A673 (cell line): Measurements from ENCODE around the gene CKB. TPM values are rescaled to one million over a fixed set of nuclear protein-coding genes. Genes with fewer than 3 reads are reported as not detected.

Experiments used
- BruUV-seq: library from RNA; stranded (reverse); fragments of 400-500 nt; replicated peaks from 2 replicates; lab custom pipeline; 2021; lab: Mats Ljungman, UMichigan
- CTCF ChIA-PET: fragments of 300-600 bp; sonication (Branson Sonifier 250); formaldehyde crosslinking; loops from one replicate; lab custom pipeline; 2022; ENCODE audit warnings: antibody characterized with exemption; lab: Charles Lee
- POLR2A ChIA-PET: fragments of 300-600 bp; sonication (Branson Sonifier 250); formaldehyde crosslinking; loops from one replicate; lab custom pipeline; 2022; ENCODE audit warnings: antibody characterized with exemption; ENCODE audit not compliant: low non-redundant PET; lab: Charles Lee
- DNase-seq: peaks from one replicate; pipeline ENCODE4 v3.0.0-alpha.2; 2015; ENCODE audit warnings: low spot score
- H3K27ac ChIP-seq: fragments of 200-600 bp; sonication (generic); 2 replicates; pipeline ENCODE4 v1.5.1; 2016; ENCODE audit warnings: mixed run types, low read depth, mild to moderate bottlenecking, mixed read lengths, antibody characterized with exemption, low read length; ENCODE audit not compliant: poor library complexity, severe bottlenecking
- H3K27me3 ChIP-seq: fragments of 200-600 bp; sonication (generic); replicated peaks from 2 replicates; pipeline ENCODE4 v1.6.1; 2017; ENCODE audit warnings: mixed run types, low read depth, mild to moderate bottlenecking, mixed read lengths, antibody characterized with exemption, low read length; ENCODE audit not compliant: insufficient read depth, poor library complexity
- H3K36me3 ChIP-seq: fragments of 200-600 bp; sonication (generic); 2 replicates; pipeline ENCODE4 v1.6.1; 2016; ENCODE audit warnings: mixed run types, mild to moderate bottlenecking, mixed read lengths, antibody characterized with exemption, low read length; ENCODE audit not compliant: insufficient read depth, poor library complexity, severe bottlenecking
- H3K4me1 ChIP-seq: fragments of 200-600 bp; sonication (generic); 2 replicates; pipeline ENCODE4 v1.6.1; 2017; ENCODE audit warnings: mixed run types, mild to moderate bottlenecking, mixed read lengths, antibody characterized with exemption, low read length; ENCODE audit not compliant: insufficient read depth, poor library complexity, severe bottlenecking
- H3K4me3 ChIP-seq: fragments of 200-600 bp; sonication (generic); 2 replicates; pipeline ENCODE4 v1.5.1; 2016; ENCODE audit warnings: low read depth, mixed run types, mild to moderate bottlenecking, mixed read lengths, low read length; ENCODE audit not compliant: poor library complexity, severe bottlenecking
- H3K9me3 ChIP-seq: fragments of 200-600 bp; sonication (generic); 2 replicates; pipeline ENCODE4 v1.6.1; 2016; ENCODE audit warnings: mixed run types, low read depth, mild to moderate bottlenecking, mixed read lengths, antibody characterized with exemption, low read length; ENCODE audit not compliant: poor library complexity, severe bottlenecking
- EZH2 ChIP-seq: fragments of 200-600 bp; sonication (generic); IDR thresholded peaks from 2 replicates; pipeline ENCODE4 v1.6.1; 2017; ENCODE audit warnings: borderline replicate concordance, low read depth, mild to moderate bottlenecking, mixed read lengths, antibody characterized with exemption, low read length; ENCODE audit not compliant: poor library complexity, severe bottlenecking
- intact Hi-C: fragments of 100-400 bp; cut with micrococcal nuclease; formaldehyde crosslinking; loops from one replicate; pipeline ENCODE4 v1.10.0; 2022; ENCODE audit not compliant: unreplicated experiment
- total RNA-seq: library from RNA; stranded (reverse); gene quantifications from 2 replicates; pipeline ENCODE4 v1.2.3, GENCODE V29; 2021
- TF ChIP-seq, protein P1 (sequence below): fragments of 300-800, 200-600 bp; sonication (generic); conservative IDR thresholded peaks from 2 replicates; pipeline ENCODE4 v1.5.1; 2017; ENCODE audit warnings: low read depth, mild to moderate bottlenecking, antibody characterized with exemption, low read length, moderate library complexity, mixed read lengths

The CKB gene
- total RNA-seq, 1 experiment from 2014 or later, result 118 TPM

DNA sequence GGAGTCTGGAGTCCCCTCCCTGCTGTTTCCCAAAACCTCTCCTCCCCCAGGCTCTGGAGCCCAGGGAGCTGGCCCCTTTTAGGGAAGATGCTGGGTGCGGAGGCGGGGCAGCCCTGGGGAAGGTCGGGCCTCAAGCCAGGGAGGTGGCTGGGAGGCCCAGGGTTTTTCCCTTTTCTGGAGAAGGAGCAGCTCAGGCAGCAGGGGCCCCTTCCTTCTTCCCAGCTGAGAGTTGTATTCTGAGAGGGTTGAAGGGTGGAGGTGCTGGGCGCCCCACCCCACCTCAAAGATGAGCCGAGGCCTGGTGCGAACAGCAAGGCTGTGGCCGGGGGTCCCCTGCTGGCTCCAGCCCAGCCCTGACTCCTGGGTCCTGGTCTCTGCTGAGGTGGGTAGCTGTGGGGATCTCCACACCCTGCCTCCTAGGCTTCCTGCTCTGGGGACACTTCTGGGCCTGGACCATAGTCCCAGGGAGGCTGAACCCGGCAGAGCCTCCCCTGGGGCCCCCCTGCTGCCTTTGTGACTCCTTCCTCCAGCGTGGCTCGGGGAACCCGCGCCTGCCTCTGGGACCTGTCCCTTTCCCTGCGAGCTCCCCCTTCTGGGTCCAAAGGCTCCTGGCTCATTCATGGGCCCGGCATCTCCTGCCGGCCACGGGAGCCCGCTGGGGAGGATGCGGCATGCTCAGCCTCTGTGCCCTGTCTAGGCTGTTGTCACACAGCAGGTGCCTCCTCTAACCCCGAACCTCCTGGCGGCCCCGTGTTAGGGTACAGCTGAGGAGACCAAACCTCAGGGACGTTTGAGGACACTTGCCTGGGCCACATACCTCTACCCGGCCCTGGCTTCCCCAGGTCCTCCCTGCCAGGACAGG, 10.7 kb upstream of the CKB start:
- Histone ChIP-seq H3K27ac (no peak overlapping the region), H3K9me3 (no peaks in the 10 kb centered on the region), H3K36me3 (peaks cover 5% of the 10 kb centered on the region), H3K4me1 (peaks cover 10% of the 10 kb centered on the region), H3K4me3 (no peak overlapping the region), H3K27me3 (no peaks in the 10 kb centered on the region)
- intact Hi-C loops, result no loop called here
- no TSS peak for BruUV-seq
- ChIA-PET CTCF (no interaction called here), POLR2A (no interaction called here)
- TF ChIP-seq EZH2, result no peak
- TF ChIP-seq, protein P1, sequence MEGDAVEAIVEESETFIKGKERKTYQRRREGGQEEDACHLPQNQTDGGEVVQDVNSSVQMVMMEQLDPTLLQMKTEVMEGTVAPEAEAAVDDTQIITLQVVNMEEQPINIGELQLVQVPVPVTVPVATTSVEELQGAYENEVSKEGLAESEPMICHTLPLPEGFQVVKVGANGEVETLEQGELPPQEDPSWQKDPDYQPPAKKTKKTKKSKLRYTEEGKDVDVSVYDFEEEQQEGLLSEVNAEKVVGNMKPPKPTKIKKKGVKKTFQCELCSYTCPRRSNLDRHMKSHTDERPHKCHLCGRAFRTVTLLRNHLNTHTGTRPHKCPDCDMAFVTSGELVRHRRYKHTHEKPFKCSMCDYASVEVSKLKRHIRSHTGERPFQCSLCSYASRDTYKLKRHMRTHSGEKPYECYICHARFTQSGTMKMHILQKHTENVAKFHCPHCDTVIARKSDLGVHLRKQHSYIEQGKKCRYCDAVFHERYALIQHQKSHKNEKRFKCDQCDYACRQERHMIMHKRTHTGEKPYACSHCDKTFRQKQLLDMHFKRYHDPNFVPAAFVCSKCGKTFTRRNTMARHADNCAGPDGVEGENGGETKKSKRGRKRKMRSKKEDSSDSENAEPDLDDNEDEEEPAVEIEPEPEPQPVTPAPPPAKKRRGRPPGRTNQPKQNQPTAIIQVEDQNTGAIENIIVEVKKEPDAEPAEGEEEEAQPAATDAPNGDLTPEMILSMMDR, result no peak
- DNase-seq, result no peak

DNA sequence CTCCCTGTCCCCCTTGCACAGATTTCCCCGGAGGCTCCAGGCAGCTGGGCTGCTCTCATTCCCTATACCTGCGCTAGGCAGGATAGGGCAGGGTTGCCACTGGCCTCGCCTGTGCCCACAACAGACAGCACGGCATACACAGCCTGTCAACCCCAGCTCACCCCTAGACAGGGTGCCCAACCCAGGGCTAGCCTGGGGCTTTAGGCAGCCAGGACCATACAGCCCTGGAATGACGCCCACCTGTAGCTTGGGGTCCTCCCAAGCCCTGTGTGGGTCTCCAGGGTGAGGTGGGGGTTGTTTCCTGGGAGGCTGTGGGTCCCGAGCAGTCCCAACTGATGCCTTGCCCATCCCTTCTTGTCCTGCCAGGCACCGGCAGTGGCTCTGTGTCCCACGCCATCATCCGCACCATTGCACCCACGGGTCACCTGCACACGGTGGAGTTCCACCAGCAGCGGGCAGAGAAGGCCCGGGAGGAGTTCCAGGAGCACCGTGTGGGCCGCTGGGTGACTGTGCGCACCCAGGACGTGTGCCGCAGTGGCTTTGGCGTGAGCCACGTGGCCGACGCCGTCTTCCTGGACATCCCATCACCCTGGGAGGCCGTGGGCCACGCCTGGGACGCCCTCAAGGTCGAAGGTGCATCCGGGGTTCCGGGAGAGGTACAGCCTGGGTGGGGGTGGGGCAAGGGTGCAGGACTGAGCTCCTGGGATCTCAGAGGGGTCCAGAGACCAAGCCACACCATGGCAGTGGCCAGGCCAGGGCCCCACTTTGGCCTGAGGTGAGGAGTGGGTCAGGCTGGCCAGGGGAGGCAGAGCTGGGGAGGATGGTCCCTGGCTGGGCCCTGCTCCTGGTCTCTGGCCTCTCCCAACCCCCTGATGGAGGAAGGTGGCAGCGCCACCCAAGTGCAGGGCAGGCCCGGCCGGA, 9.8 kb upstream of the CKB start:
- CTCF ChIA-PET, result no interaction called here
- Histone ChIP-seq H3K36me3 (peaks cover 5% of the 10 kb centered on the region), H3K27ac (no peak overlapping the region)

More for the DNA sequence above, 9.8 kb upstream of the CKB start:
- intact Hi-C loops, result no loop called here
- Histone ChIP-seq H3K9me3 (no peaks in the 10 kb centered on the region), H3K4me1 (peaks cover 18% of the 10 kb centered on the region), H3K4me3 (no peak overlapping the region), H3K27me3 (no peaks in the 10 kb centered on the region)
- no peak for TF ChIP-seq EZH2
- TF ChIP-seq, protein P1, result no peak
- POLR2A ChIA-PET, result no interaction called here
- DNase-seq, result no peak
- BruUV-seq, result no TSS peak
